Measurements from ENCODE around the gene SLC26A11.

The SLC26A11 gene

DNA sequence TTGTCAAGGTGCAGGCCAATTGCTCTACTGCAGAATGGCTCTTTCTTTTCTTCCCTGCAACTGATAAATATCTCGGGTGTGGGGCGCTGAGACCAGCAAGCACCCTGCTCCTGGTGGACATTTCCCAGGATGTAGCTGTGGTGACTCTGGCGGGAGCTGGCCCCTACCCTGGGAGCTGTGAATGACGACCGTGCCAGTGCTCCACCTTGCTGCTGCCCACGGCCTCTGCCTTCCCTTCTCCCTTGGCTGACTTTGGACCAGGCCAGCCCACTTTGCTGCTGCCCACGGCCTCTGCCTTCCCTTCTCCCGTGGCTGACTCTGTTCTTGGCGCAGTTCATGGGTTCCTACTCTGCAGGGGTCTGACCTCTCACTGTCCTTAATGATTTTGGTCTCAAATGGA lies 34.3 kb upstream of the SLC26A11 start:
- Histone ChIP-seq H3K27ac (ENCODE audit: low read length, poor library complexity, severe bottlenecking) (no peak overlapping the region), H3K18ac (ENCODE audit: low read depth in 1 of 2, low read length in 2 of 2) (no peak overlapping the region)
- 88% methylated on average over 9 of the region's 9 CpGs for WGBS

DNA sequence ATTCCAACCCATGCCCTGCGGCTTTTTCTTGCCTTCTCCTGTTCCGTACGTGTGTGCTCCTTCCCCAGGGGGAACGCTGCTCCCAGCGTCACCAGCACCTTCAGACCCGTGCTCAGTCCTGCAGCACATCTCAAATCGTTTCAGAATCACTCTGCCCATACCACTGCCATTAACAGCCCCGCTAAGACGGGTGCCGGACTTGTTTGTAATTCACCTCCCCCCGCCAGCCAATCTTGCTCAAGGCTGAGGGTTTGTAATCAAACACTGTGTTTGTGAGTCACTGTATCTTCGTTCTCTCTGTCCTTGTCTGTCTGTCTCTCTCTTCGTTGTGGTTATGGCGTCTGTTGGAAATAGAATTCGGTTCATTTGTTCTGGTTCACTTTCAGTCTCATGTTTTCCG lies 33.1 kb upstream of the SLC26A11 start:
- Histone ChIP-seq H3K23ac (ENCODE audit: low read length in 2 of 2) (no peak overlapping the region), H3K4me3 (ENCODE audit: insufficient read depth in 1 of 2, low read depth in 1 of 2, low read length in 2 of 2) (peak overlapping the region in 1 of 2 experiments; percentile 76), H2BK5ac (ENCODE audit: low read depth, low read length, poor library complexity, severe bottlenecking) (no peak overlapping the region), H3K18ac (ENCODE audit: low read depth in 1 of 2, low read length in 2 of 2) (no peak overlapping the region), H2AFZ (ENCODE audit: low read depth, low read length) (no peak overlapping the region), H3K79me1 (replicated peaks; ENCODE audit: low read length, poor library complexity, severe bottlenecking) (no peaks in the 10 kb centered on the region), H3K9ac (ENCODE audit: low read length) (peak overlapping the region; percentile 77), H3K4ac (ENCODE audit: low read depth in 1 of 2, low read length in 2 of 2) (no peak overlapping the region), H2AK5ac (ENCODE audit: low read length, severe bottlenecking) (no peak overlapping the region), H3K27me3 (ENCODE audit: control insufficient read depth in 1 of 2, insufficient read depth in 1 of 2, low read length in 2 of 2) (peaks cover 26 to 33% of the 10 kb centered on the region in 2 experiments), H2BK12ac (ENCODE audit: low read length in 2 of 2) (no peak overlapping the region), H2BK15ac (ENCODE audit: low read depth, poor library complexity, severe bottlenecking) (no peak overlapping the region), H3K27ac (ENCODE audit: low read length, poor library complexity, severe bottlenecking) (no peak overlapping the region), H3K4me2 (ENCODE audit: low read length, poor library complexity, severe bottlenecking) (no peak overlapping the region), H2BK120ac (ENCODE audit: low read depth, low read length) (no peak overlapping the region), H4K8ac (ENCODE audit: low read length) (no peak overlapping the region), H3K9me3 (ENCODE audit: control insufficient read depth, low read length) (no peaks in the 10 kb centered on the region), H4K91ac (ENCODE audit: low read length) (no peak overlapping the region), H3K4me1 (ENCODE audit: control insufficient read depth, insufficient read depth, low read depth, low read length) (no peaks in the 10 kb centered on the region), H3K36me3 (ENCODE audit: control insufficient read depth in 1 of 2, insufficient read depth in 2 of 2, low read depth in 1 of 2, low read length in 2 of 2) (no peaks in the 10 kb centered on the region), H3K14ac (ENCODE audit: low read length in 2 of 2) (no peak overlapping the region)
- WGBS: 91% methylated on average over 16 of the region's 16 CpGs
- peak; percentile 40 for DNase-seq

More for the DNA sequence above, 34.3 kb upstream of the SLC26A11 start:
- Histone ChIP-seq H2BK120ac (ENCODE audit: low read depth, low read length) (no peak overlapping the region), H4K91ac (ENCODE audit: low read length) (no peak overlapping the region), H3K9me3 (ENCODE audit: control insufficient read depth, low read length) (no peaks in the 10 kb centered on the region), H3K79me1 (replicated peaks; ENCODE audit: low read length, poor library complexity, severe bottlenecking) (no peaks in the 10 kb centered on the region), H3K4me1 (ENCODE audit: control insufficient read depth, insufficient read depth, low read depth, low read length) (peaks cover 1% of the 10 kb centered on the region), H2AFZ (ENCODE audit: low read depth, low read length) (no peak overlapping the region), H3K14ac (ENCODE audit: low read length in 2 of 2) (no peak overlapping the region), H3K27me3 (ENCODE audit: control insufficient read depth in 1 of 2, insufficient read depth in 1 of 2, low read length in 2 of 2) (peaks cover 26% of the 10 kb centered on the region in 2 experiments), H3K36me3 (ENCODE audit: control insufficient read depth in 1 of 2, insufficient read depth in 2 of 2, low read depth in 1 of 2, low read length in 2 of 2) (no peaks in the 10 kb centered on the region), H3K4ac (ENCODE audit: low read depth in 1 of 2, low read length in 2 of 2) (no peak overlapping the region), H2BK12ac (ENCODE audit: low read length in 2 of 2) (no peak overlapping the region), H2BK5ac (ENCODE audit: low read depth, low read length, poor library complexity, severe bottlenecking) (no peak overlapping the region), H3K4me3 (ENCODE audit: insufficient read depth in 1 of 2, low read depth in 1 of 2, low read length in 2 of 2) (no peak overlapping the region), H3K4me2 (ENCODE audit: low read length, poor library complexity, severe bottlenecking) (no peak overlapping the region), H2BK15ac (ENCODE audit: low read depth, poor library complexity, severe bottlenecking) (no peak overlapping the region), H2AK5ac (ENCODE audit: low read length, severe bottlenecking) (no peak overlapping the region), H3K9ac (ENCODE audit: low read length) (no peak overlapping the region), H3K23ac (ENCODE audit: low read length in 2 of 2) (no peak overlapping the region), H4K8ac (ENCODE audit: low read length) (no peak overlapping the region)
- DNase-seq: no peak

DNA sequence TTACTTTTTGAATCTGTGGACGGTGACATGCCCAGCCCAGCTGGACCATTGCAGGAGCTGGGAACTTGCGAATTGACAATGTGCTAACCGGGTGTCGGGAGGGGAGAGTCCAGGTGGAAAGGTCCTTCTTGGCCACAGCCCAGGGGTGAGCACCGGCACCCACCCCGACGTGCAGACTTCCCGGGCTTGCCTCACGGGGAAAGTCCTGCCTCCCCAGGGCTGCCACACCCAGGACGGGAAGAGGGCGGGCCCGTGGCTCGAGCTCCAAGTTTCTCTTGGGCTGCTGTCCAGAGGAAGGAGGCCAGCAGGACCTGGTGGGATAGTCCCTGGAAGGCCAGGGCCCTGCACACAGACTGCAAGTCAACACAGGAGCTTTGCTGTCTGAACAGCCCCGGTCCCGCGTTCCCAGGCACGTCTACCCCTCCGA lies 32.7 kb upstream of the SLC26A11 start:
- H3K4me2 ChIP-seq (ENCODE audit: low read length, poor library complexity, severe bottlenecking): no peak overlapping the region
- H4K8ac ChIP-seq (ENCODE audit: low read length): no peak overlapping the region
- H3K36me3 ChIP-seq (ENCODE audit: control insufficient read depth in 1 of 2, insufficient read depth in 2 of 2, low read depth in 1 of 2, low read length in 2 of 2): no peaks in the 10 kb centered on the region
- H2BK120ac ChIP-seq (ENCODE audit: low read depth, low read length): no peak overlapping the region
- H2AFZ ChIP-seq (ENCODE audit: low read depth, low read length): no peak overlapping the region
- H3K4ac ChIP-seq (ENCODE audit: low read depth in 1 of 2, low read length in 2 of 2): no peak overlapping the region
- H3K27me3 ChIP-seq (ENCODE audit: control insufficient read depth in 1 of 2, insufficient read depth in 1 of 2, low read length in 2 of 2): peaks cover 27 to 28% of the 10 kb centered on the region in 2 experiments
- no peak overlapping the region for H2BK5ac ChIP-seq (ENCODE audit: low read depth, low read length, poor library complexity, severe bottlenecking)
- no peak overlapping the region for H2AK5ac ChIP-seq (ENCODE audit: low read length, severe bottlenecking)
- no peak for DNase-seq
- no peak overlapping the region for H3K23ac ChIP-seq (ENCODE audit: low read length in 2 of 2)
- H2BK12ac ChIP-seq (ENCODE audit: low read length in 2 of 2): no peak overlapping the region
- peak overlapping the region; percentile 77 for H3K9ac ChIP-seq (ENCODE audit: low read length)
- 88% methylated on average over 18 of the region's 18 CpGs for WGBS
- H4K91ac ChIP-seq (ENCODE audit: low read length): no peak overlapping the region
- H3K9me3 ChIP-seq (ENCODE audit: control insufficient read depth, low read length): no peaks in the 10 kb centered on the region
- no peak overlapping the region for H3K18ac ChIP-seq (ENCODE audit: low read depth in 1 of 2, low read length in 2 of 2)
- no peak overlapping the region for H3K27ac ChIP-seq (ENCODE audit: low read length, poor library complexity, severe bottlenecking)
- no peak overlapping the region for H2BK15ac ChIP-seq (ENCODE audit: low read depth, poor library complexity, severe bottlenecking)
- H3K4me3 ChIP-seq (ENCODE audit: insufficient read depth in 1 of 2, low read depth in 1 of 2, low read length in 2 of 2): peak overlapping the region in 1 of 2 experiments; percentile 76
- no peak overlapping the region for H3K14ac ChIP-seq (ENCODE audit: low read length in 2 of 2)
- H3K4me1 ChIP-seq (ENCODE audit: control insufficient read depth, insufficient read depth, low read depth, low read length): no peaks in the 10 kb centered on the region
- H3K79me1 ChIP-seq (replicated peaks; ENCODE audit: low read length, poor library complexity, severe bottlenecking): no peaks in the 10 kb centered on the region

DNA sequence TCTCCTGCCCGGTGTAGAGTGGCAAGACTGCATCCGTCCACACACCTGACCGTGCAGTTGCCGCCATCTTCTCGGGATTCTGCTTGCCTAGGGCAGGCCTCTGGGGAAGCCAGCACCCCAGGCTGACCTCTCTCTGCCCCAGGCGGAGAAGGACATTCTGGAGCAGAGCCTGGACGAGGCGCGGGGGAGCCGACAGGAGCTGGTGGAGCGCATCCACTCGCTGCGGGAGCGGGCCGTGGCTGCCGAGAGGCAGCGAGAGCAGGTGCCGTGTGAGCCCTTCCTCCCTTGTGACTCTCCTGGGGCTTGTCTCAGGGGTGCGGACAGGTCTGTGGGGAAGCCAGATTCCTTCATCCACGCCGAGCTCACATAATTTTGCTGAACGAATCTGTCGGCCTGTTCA lies 30.6 kb upstream of the SLC26A11 start:
- H3K23ac ChIP-seq (ENCODE audit: low read length in 2 of 2): no peak overlapping the region
- no peak overlapping the region for H3K18ac ChIP-seq (ENCODE audit: low read depth in 1 of 2, low read length in 2 of 2)
- WGBS: 96% methylated on average over 23 of the region's 23 CpGs
- no peak overlapping the region for H3K9ac ChIP-seq (ENCODE audit: low read length)
- H3K4me1 ChIP-seq (ENCODE audit: control insufficient read depth, insufficient read depth, low read depth, low read length): peaks cover 2% of the 10 kb centered on the region
- no peaks in the 10 kb centered on the region for H3K79me1 ChIP-seq (replicated peaks; ENCODE audit: low read length, poor library complexity, severe bottlenecking)
- no peak overlapping the region for H2BK15ac ChIP-seq (ENCODE audit: low read depth, poor library complexity, severe bottlenecking)
- H2AFZ ChIP-seq (ENCODE audit: low read depth, low read length): no peak overlapping the region
- no peak overlapping the region for H2AK5ac ChIP-seq (ENCODE audit: low read length, severe bottlenecking)
- H3K14ac ChIP-seq (ENCODE audit: low read length in 2 of 2): no peak overlapping the region
- H3K9me3 ChIP-seq (ENCODE audit: control insufficient read depth, low read length): no peaks in the 10 kb centered on the region
- peaks cover 24 to 39% of the 10 kb centered on the region in 2 experiments for H3K27me3 ChIP-seq (ENCODE audit: control insufficient read depth in 1 of 2, insufficient read depth in 1 of 2, low read length in 2 of 2)
- H3K4me3 ChIP-seq (ENCODE audit: insufficient read depth in 1 of 2, low read depth in 1 of 2, low read length in 2 of 2): no peak overlapping the region
- H3K4me2 ChIP-seq (ENCODE audit: low read length, poor library complexity, severe bottlenecking): no peak overlapping the region
- no peak for DNase-seq
- H3K36me3 ChIP-seq (ENCODE audit: control insufficient read depth in 1 of 2, insufficient read depth in 2 of 2, low read depth in 1 of 2, low read length in 2 of 2): no peaks in the 10 kb centered on the region
- no peak overlapping the region for H2BK5ac ChIP-seq (ENCODE audit: low read depth, low read length, poor library complexity, severe bottlenecking)
- no peak overlapping the region for H3K27ac ChIP-seq (ENCODE audit: low read length, poor library complexity, severe bottlenecking)
- no peak overlapping the region for H4K91ac ChIP-seq (ENCODE audit: low read length)
- no peak overlapping the region for H2BK120ac ChIP-seq (ENCODE audit: low read depth, low read length)
- no peak overlapping the region for H2BK12ac ChIP-seq (ENCODE audit: low read length in 2 of 2)
- no peak overlapping the region for H3K4ac ChIP-seq (ENCODE audit: low read depth in 1 of 2, low read length in 2 of 2)
- no peak overlapping the region for H4K8ac ChIP-seq (ENCODE audit: low read length)
